C4-2B (cell line): ENCODE data around the gene TREX2.

ENCODE experiments used
- ZFX ChIP-seq: fragments of 450-650 bp; IDR thresholded peaks from 2 replicates; pipeline ENCODE4 v1.6.1; 2017
- TF ChIP-seq, protein P1 (sequence below): fragments of 450-650 bp; conservative IDR thresholded peaks from 2 replicates; pipeline ENCODE4 v1.5.1; 2017; ENCODE audit warnings: mild to moderate bottlenecking

DNA sequence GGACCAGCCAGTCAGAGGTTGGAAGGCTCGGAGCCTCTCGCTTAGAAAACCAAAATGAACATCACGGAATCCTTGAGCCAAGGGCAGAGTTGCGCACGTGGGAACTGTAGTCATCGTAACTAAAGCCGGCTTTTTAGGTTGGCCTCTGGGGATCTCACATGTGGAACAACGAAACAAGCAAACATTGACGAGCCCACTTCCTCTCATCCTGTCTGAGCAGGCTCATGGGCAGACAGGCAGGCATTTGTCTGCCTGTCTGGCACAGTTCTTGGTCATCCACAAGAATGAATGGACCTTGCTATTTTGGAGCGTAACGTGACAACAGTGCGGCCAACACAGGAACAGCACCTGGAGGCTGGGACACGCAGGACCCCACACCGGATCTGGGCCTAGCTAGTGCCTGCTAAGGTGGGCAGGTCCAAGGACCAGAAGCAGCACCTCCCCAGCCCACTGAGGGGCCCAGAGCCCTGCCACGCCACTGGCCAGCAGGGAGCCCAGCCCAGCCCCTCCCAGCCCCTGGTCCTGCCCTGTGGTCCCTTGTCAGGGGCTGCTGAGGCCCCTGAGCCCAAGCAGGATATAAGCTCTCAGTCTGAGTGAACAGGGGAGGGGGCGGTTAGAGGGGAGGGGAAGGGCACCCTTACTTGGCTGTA, 9.2 kb upstream of the TREX2 start:
- TF ChIP-seq, protein P1, sequence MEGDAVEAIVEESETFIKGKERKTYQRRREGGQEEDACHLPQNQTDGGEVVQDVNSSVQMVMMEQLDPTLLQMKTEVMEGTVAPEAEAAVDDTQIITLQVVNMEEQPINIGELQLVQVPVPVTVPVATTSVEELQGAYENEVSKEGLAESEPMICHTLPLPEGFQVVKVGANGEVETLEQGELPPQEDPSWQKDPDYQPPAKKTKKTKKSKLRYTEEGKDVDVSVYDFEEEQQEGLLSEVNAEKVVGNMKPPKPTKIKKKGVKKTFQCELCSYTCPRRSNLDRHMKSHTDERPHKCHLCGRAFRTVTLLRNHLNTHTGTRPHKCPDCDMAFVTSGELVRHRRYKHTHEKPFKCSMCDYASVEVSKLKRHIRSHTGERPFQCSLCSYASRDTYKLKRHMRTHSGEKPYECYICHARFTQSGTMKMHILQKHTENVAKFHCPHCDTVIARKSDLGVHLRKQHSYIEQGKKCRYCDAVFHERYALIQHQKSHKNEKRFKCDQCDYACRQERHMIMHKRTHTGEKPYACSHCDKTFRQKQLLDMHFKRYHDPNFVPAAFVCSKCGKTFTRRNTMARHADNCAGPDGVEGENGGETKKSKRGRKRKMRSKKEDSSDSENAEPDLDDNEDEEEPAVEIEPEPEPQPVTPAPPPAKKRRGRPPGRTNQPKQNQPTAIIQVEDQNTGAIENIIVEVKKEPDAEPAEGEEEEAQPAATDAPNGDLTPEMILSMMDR: no peak
- TF ChIP-seq ZFX: no peak
